CD4-positive, alpha-beta T cell treated with Interleukin-17A for 4 hours (primary cell): ENCODE measurements around the gene CREBBP.
"Not testable (repeated sequence)": the region's sequence is repeated elsewhere in the genome, so short reads cannot be mapped to it uniquely, and the experiment has no call there.

Experiments
- DNase-seq: peaks from one replicate; pipeline ENCODE4 v3.0.0-alpha.2; 2020; ENCODE audit warnings: mixed read lengths

CREBBP gene

DNA sequence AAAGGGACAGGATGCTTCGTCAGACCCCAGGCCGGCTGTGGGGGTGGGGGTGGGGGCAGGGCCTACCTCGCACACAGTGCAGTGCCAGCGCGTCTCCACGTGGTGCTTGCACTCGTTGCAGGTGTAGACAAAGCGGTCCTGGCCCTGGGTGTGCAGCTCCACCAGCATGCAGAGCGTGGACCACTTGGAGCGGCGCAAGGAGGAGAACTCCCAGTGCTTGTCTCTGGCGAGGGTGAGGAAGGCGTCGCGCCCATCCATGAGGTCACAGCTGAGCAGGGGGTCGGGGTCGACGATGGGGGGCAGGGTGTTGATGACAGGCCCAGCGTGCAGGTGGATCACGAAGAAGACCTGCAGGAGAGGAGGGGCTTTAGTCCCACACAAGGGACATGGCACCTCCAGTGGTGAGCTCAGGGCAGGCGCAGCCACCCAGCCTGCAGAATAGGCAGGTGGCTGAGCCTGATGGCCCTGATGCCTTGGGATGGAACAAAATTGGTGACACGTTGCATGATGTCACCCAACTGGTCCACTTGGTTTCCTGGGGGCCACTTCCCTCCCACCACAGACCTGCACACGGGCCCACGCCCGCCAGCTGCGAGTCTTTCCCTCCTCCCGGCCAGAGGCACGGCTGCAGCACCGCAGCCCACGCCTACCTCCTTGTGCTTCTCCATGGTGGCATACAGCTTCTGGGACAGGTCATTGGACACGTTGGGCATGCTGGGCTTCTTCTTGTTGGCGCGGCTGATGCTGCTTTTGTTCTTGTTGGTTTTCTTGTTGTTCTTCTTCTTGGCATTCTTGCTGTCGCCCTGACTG is 149.2 kb downstream of the CREBBP start:
- no peak for DNase-seq

DNA sequence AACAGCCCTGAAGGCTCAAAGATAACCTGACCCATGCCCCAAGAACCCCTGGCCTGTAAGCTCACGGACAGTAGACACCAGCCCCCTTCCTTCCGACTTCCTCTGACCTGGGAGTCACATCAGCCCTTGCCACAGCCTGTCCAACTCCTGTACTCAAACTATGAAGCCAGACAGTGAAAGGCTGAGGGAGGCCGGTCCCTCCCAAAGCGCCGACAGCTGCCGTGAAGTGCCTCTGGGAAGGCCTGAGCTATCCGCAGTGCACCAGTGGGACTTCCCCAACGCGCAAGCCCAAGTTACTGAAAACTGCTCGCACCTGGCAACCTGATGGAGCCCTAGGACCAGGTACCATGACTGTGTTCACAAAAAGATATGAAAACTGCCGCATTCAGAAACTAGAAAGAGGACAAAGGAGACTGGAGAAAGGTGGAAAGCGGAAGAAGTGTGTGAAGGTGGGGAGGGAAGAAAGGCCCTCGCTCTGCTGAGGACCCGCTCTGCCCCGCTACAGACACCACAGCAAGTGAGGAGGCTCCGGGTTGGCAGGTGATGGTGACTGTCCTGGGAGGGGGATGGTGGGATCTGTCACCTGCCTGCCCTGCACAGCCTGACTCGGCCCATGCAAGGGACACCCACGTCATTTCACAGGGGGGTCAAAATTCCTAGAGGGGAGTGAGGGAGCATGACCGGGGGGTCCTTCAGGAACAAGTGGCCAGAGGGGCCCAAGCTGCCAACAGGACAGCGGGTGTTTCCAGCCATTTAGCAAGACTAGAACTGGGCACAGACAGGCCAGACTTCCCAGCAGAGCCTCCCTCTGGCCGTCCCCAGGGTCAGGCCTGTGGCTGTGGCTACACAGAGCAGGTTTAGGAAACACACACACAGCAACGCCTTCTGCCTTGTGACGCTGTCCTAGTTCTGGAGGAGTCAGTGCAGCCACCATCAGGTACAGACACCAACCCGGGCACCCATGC is 150.1 kb downstream of the CREBBP start:
- no peak for DNase-seq

DNA sequence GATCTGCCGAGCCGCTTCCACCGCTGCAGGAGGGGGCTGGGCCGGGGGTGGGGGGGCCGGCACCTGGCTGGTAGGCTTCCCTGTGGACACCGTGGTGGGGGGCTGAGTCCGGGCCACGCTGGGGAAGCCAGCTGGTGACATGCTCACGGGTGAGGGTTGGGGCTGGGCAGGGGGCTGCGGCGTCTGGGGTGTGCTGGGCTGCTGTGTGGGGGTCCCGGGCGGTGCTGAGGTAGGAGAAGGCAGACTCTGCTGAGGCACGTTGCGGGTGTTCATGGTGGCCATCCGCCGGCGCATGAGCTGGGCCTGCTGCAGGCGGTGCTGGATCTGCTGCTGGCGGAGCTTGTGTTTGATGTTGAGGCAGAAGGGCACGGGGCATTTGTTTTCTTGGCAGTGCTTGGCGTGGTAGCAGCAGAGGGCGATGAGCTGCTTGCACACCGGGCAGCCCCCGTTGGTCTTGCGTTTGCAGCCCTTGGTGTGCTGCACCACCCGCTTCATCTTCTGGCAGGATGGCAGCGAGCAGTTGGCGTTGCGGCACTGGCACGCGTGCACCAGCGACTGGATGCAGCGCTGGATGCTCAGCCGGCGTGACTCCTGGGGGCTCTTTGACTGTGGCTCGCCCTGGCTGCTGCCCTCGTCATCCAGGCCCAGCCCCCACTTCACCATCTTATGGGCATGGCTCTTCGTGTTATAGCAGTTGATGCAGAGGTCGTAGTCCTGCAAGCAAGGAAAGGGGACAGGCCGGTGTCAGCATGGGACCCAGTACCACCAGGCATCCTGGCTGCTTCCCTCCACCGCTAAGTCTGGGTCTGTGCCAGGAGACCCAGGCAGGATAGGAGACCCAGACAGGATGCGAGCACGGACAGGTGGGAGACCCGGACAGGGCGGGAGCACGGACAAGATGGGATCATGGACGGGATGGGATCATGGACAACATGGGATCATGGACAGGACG is 151.1 kb downstream of the CREBBP start:
- no peak for DNase-seq

DNA sequence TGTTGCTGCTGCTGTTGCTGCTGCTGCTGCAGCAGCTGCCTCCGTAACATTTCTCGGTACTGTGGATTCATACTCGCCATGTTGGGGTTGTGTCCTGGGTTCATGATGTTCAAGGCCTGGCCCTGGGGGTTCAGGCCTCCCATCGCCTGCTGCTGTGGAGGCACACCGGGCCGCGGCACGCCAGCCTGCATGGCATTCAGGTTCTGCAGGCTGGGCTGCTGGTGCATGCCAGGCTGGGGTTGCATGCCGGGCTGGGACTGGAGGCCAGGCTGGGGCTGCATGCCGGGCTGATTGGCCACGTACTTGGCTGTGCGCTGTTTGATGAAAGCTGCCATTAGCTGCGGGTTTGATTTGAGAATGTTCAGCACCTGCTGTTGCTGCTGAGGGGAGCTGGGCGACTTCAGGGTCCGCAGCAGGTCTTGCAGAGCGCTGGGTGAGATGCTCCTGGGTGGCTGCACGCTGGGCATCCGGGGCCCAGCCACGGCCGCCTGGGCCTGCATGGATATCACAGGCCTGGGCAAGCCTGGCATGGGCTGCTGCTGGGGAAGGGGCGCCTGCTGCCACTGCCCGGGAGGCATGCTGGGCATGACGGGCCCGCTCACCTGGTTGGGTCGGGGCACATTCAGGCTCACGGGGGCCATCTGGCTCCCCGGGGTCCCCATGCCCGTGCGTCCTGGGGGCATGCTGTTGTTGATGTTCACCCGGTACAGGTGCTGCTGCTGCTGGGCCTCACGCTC is 151.9 kb downstream of the CREBBP start:
- no peak for DNase-seq

DNA sequence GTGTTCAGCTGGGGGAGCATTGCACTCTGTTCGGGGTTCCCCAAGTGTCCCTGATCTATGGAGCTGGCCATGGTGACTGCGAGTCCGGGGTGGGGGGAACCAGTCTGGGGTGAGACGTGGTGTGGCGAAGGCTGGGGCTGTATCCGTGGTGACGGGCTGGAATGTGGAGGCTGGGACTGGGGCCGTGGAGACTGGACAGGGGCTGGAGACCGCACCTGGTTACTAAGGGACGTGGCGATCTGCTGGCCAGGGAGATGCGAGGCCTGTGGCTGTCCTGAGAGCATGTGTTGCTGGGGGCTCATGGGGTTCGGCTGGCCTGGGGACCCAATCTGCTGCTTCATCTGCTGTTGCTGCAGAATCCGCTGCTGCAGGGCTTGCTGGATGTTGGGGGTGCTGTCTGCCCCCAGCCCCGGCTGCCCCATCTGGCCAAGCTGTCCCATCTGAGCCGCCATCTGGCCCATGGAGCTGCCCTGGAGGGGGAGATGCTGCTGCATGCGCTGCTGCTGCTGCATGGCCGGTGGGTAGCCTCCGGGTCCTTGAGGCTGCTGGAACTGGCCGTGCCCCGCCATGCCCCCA is 152.6 kb downstream of the CREBBP start:
- DNase-seq = no peak

DNA sequence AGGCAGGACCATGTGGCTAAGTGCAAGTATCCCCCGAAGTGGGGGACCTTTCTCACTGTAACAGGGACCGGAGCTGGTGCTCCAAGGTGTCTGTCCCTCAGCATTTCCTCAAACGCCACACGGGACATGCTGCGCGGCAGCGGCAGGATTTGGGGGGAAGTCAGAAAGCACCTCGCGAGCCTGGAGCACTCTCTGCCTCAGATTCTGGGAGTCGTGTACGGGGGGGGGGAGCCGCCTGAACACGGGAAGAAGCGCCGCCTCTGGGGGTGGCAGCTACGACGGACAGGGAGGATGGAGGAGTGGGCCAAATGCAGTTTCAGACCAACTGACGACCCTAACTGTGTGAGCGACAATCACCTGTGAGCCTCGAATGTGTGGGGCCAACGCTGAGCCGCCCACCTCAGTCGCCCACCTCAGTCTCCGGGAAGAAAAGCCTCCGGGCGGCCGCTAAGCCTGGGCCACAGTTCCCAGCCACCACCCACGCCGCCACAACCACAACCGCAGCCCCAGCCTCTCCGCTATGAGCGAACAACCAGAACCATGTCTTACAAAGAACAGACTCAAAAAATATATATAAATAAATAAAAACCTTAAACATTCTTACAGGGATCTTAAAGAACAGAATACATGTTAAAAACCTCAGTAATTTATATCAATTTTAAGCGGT is 154.4 kb downstream of the CREBBP start:
- DNase-seq = no peak

DNA sequence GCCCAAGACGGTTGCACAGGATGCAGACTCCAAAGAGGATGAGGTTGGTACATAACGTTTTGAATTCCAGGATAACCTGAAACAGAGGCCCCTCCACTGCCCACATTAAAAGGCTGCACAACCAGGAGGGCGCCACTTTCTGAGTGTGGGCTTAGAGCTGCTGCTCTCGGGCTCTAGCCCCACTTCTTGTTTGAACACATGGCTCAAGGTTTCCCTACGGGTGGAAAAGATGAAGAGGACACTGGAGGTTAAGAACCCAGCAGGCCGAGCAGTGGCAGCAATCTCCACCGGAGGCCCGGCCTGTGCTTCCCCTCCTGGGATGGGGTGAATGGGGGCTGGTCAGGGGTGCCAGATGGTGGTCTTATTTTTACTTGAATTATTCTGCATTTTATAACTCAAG is 155.2 kb downstream of the CREBBP start:
- DNase-seq = no peak

DNA sequence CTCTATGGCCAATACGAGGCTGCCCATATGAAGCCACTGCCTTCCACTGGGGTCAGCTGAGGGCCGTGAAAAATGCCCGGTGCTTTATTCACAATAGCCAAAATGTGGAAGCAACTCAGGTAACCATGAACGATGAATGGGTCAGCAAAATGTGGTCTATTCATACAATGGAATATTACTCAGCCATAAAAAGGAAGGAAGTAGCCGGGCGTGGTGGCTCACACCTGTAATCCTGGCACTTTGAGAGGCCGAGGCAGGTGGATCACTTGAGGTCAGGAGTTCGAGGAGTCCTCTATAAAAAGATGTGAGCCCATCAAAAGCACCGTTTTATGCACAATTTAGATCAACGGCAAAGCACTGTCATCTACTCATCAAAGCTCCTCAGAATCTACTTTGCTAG is 158.0 kb downstream of the CREBBP start:
- DNase-seq = no peak

DNA sequence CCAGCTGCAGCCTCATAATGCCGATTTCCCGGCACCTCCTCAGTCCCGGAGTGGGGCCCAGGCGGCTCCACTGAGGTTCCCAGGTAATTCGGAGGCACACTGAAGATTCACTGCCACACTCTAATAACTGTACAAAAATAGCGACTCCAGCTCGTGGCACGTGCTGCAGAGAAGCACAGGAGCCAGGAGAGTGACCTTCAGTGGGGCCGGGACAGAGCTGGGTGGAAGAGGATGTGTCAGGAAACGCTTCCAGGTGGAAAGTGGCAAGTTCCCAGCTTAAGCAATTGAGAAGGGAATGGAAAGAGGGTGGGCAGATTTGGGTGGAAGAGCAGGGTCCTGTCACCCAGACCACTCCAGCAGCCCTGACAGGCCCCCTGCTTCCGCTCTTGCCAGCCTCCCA is 160.1 kb downstream of the CREBBP start:
- DNase-seq = no peak

DNA sequence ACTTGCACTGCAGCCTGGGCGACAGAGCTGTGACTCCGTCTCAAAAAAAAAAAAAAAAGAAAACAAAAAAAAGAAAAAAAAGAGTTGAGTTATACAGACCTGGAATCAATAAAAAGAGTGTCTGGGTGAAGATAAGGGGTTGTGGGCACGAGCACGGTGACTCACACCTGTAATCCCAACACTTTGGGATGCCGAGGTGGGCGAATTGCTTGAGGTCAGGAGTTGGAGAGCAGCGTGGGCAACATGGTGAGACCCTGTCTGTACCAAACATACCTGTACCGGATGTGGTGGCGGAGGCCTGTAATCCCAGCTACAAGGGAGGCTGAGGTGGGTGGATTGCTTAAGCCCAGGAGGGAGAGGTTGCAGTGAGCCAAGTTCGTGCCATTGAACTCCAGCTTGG is 161.9 kb downstream of the CREBBP start:
- DNase-seq = no peak

DNA sequence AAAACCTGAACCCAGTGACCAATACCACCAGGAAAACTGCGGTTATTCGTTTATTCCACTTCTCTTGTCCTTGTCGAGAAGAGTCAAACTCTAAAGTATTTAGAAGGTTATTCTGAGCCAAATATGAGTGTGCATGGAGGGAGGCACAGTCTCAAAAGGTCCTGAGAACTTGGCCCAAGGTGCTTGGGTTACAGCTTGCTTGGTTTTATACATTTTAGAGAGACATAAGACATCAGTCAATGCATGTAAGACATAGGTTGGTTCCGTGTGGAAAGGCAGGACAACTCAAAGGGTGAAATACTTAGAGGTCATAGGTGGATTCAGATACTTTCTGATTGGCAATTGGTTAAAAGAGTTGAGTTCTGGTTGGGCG is 162.5 kb downstream of the CREBBP start:
- no peak for DNase-seq

DNA sequence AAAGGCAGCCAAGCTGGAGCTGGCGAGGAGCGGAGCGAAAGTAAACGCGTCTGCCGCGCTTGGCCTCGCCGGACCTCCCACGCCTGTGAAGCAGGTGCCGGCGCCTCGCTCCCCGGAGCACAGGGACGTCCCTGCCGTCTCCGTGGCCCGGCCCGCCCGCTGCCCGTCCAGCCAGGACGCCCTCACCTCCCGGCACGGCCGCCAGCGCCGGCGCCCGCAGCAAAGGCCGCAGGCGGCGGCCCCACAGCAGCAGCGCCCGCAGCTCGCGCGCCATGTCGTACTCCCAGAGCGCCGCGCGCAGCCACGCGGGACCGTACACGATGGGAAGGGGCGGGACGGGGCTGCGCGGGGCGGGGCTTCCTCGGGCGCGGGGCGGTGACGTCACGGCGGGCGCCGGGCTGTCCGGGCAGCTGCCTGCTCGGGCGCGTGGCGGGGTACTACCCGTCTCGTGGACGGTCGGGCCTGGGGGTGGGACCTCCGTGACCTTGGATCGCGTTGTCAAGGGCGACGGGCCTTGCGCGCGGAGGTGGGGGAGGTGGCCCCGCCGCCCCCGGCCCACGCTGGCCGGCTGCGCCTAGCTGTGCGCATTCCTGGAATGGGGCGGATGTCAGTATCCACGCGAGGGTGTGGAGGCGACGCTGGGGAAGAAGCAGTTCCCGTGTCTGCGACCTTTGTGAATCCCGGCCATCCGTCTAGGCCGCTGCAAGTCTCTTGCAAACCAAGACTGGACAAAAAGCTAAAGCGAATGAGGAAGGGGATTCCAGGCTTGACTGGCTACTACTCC is 163.1 kb downstream of the CREBBP start, which contains the start of gene TRAP1:
Gene TRAP1, minus strand, starts transcription at position 290 of the 784 bp plus-strand sequence. Its CDS starts 16 bp downstream, at position 274.
- DNase-seq = peak; percentile 94

DNA sequence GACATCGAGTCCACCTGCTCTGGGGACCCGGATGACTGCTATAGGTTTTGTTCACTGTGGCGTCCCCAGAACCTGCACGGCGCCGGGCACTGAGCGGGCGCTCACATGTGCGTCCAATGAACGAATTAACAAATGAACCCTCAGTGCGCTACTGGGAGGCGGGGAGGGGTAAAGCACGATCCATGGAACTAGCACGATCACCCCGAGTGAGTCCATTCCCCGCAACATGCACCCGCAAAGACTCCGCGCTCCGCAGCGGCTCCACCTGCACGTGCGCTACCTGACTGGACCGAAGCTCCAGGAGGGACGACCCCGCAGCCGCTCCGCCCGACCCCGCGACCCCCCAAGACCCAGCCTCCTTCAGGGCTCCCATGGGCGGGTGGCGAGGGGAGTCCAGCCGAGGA is 163.7 kb downstream of the CREBBP start:
- peak; percentile 30 for DNase-seq

DNA sequence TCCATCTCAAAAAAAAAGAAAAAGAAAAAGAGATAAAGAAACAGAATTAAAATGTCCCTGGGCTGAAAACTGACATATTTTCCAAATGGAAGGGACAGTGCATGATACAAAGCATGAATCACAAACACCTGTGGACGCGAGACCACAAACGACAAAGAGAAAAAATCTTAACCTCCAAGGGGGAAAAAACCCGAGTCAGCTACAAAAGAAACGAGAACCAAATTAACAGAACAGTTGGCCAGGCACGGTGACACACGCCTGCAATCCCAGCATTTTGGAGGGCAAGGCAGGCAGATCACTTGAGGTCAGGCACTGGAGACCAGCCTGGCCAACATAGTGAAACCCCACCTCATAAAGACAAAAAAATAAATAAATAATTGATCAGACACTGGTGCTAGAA is 165.1 kb downstream of the CREBBP start:
- no peak for DNase-seq

DNA sequence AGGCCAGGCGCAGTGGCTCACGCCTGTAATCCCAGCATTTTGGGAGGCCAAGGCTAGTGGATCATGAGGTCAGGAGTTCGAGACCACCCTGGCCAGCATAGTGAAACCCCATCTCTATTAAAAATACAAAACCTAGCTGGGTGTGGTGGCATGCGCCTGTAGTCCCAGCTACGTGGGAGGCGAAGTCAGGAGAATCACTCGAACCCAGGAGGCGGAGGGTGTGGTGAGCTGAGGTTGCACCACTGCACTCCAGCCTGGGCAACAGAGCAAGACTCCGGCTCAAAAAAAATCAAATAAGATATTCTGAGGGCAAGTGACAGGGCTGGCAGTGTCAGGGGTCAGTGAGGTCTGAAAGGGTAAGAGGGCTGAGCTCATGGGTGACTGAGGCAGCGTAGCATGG is 166.1 kb downstream of the CREBBP start:
- DNase-seq = not testable (repeated sequence)

DNA sequence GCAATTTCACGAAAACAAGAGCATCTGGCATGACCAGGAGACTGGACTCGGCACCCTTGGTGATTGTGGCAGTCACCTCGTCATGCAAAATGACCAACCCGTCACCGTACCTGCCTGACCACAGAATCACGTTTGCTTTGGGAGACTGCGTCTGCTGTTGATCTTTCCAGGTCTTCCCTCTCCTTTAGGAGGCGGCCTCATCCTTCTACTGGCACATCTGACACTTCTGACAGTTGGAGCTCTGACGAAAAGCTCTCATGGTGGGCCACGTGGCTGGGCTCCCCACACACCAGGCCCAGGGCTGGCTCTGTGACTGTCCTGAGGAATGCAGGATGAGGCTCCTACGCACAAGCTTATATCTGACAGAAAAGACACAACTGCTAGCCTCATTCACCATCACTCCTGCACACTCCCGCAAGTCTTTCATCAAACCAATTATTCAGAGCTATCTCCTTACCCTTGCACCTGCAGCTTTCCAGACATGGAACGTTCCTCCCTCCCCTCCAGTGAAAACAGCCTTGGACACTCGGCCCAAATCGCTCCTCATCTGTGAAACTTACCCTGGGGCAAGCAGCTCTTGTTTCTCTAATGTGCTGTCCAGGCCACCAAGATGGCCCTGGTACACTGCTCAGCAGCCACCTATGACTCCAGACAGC is 166.8 kb downstream of the CREBBP start:
- no peak for DNase-seq

DNA sequence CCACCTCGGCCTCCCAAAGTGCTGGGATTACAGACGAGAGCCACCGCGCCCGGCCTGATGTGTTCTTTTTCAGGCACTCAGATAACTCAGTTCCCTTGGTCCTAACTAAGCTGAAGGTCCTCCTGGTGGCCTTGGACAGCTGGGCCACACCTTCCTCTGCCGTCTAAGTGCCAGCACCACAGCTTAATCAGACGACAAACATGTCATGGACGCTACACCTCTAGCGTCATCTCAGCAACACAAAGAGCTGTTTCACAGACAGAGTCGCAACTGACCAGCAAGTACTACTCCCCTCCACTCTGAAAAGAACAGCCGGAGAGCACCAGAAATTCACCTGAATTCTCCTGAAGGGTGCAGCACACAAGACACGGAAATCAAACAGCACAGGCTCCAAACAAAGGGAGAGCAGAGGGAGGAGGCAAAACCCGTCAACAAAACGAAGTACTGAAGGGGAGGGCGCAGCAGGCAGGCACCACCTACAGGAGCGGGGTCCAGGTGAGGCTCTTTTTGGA is 167.6 kb downstream of the CREBBP start:
- no peak for DNase-seq

DNA sequence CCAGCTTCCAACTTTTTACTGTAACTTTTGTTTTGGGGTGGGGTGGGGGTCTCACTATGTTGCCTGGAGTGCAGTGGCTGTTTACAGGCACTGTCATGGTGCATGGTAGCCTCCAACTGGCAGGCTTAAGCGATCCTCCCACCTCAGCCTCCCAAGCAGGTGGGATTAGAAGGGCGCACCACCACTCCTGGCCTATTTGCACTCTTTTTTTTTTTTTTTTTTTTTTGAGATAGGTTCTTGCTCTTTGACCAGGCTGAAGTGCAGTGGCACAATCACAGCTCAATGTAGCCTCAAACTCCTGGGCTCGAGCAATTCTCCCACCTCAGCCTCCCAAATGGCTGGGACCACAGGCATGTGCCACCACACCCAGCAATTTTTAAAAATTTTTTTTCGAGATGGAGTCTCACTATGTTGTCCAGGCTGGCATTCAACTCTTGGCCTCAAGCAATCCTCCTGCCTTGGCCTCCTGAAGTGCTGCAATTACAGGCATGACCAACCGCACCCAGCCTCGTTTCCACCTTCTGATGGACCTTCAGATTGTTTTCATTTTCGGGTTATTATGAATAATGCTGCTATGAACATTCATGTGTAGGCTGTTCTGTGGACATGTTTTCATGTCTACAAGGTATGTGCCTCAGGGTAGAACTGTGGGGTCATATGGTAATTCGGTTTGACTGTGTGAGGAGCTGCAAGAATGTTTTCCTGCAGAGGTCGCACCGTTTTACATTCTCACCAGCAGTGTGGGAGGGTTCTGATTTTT is 174.1 kb downstream of the CREBBP start:
- DNase-seq = no peak

DNA sequence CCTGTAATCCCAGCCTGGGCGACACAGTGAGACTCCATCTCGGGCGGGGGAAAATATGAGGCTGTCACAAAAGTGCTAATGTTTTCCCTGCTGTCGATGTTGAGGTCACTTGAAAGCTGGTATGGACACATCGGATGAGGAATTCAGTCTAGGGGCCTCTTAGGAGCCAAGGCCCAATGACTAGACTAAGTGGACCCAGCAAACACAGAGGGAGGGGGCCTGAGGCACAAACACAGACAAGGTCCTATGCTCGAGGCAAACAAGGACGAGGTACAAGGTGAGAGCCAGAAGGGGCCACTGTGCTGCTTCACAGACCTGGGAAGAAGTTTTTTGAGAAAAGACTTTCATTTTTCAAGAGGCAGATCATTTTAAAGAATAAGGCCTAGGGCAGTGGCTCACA is 178.4 kb downstream of the CREBBP start:
- DNase-seq = no peak
